Tibial nerve (tissue), 3 donors: ENCODE data around the gene TWNK.

Source experiments
- POLR2A ChIP-seq, 2 donors: fragments of 450-650 bp; IDR thresholded peaks; one replicate each; pipeline ENCODE4 v1.6.1; 2017; ENCODE audit warnings: antibody characterized with exemption in 2 of 2, mild to moderate bottlenecking in 2 of 2, moderate library complexity in 2 of 2
- TF ChIP-seq, protein P1 (sequence below), 5 experiments: fragments of 200-600 bp in 3 of 5; fragments of 450-650 bp in 2 of 5; sonication (generic) in 3 of 5; IDR thresholded peaks; one replicate each; pipeline ENCODE4 v1.5.1; 2016 to 2019; ENCODE audit warnings: antibody characterized with exemption in 5 of 5, mild to moderate bottlenecking in 3 of 5, moderate library complexity in 2 of 5

DNA sequence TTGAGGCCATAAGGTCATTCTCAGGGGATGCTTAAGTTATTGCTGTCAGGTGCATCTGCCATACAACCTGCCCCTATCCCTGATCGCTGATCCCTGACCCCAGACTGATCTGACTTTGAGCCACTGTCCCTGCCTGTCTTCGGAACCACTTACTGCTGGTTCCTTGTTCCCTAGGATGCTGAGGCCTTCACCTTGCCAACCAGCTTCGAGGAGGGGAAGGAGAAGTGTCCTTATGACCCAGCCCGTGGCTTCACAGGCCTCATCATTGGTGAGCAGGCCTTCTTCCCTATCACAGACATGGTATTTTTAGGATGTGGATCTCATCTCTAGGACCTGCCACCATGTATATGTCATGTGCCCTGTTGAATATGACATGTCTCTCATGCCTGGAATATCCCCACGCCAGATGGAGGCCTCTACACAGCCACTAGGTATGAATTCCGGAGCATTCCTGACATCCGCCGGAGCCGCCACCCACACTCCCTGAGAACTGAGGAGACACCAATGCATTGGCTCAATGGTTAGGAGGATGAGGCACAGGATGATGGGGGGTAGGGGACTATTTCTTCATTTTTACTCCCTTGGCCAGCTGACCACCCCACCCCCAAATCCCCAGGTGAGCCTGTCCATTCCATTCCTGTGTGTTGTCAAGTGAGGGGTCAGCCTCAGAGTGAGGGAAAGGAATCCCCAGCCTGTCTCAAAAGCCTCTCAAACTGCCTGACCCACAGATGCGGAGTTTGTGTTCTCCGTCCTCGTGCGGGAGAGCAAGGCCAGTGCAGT is 9.0 kb upstream of the TWNK start:
- TF ChIP-seq POLR2A (IDR thresholded peaks at IDR 0.05), result no peak
- TF ChIP-seq, protein P1, sequence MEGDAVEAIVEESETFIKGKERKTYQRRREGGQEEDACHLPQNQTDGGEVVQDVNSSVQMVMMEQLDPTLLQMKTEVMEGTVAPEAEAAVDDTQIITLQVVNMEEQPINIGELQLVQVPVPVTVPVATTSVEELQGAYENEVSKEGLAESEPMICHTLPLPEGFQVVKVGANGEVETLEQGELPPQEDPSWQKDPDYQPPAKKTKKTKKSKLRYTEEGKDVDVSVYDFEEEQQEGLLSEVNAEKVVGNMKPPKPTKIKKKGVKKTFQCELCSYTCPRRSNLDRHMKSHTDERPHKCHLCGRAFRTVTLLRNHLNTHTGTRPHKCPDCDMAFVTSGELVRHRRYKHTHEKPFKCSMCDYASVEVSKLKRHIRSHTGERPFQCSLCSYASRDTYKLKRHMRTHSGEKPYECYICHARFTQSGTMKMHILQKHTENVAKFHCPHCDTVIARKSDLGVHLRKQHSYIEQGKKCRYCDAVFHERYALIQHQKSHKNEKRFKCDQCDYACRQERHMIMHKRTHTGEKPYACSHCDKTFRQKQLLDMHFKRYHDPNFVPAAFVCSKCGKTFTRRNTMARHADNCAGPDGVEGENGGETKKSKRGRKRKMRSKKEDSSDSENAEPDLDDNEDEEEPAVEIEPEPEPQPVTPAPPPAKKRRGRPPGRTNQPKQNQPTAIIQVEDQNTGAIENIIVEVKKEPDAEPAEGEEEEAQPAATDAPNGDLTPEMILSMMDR (IDR thresholded peaks at IDR 0.05), result no peak
